ENCODE measurements around the gene TRAIP. TPM values are rescaled to one million over a fixed set of nuclear protein-coding genes. Genes with fewer than 3 reads are reported as not detected.

TRAIP gene
- total RNA-seq, 2 donors from 2014 or later, result 0.98 to 2.0 TPM

- H3K4me1 ChIP-seq, result peaks cover 0 to 13% of the 10 kb centered on the region in 2 donors
- H3K27ac ChIP-seq, result no peak overlapping the region
- TF ChIP-seq CTCF (IDR thresholded peaks at IDR 0.05), result no peak
- H3K36me3 ChIP-seq, result no peaks in the 10 kb centered on the region
- H3K27me3 ChIP-seq, result no peaks in the 10 kb centered on the region
- no peaks in the 10 kb centered on the region for H3K9me3 ChIP-seq
- H3K4me3 ChIP-seq, result no peak overlapping the region
- no peak for DNase-seq (ENCODE audit: low spot score)
These were observed 11.7 kb downstream of the TRAIP start for GRCh38 chr3:49844464-49845183.

- H3K27me3 ChIP-seq, result no peaks in the 10 kb centered on the region
- no peaks in the 10 kb centered on the region for H3K9me3 ChIP-seq
- no peak for TF ChIP-seq CTCF (IDR thresholded peaks at IDR 0.05)
- H3K36me3 ChIP-seq, result no peaks in the 10 kb centered on the region
- H3K4me3 ChIP-seq, result no peak overlapping the region
- DNase-seq (ENCODE audit: low spot score), result no peak
- peaks cover 0 to 19% of the 10 kb centered on the region in 2 donors for H3K4me1 ChIP-seq
- H3K27ac ChIP-seq, result no peak overlapping the region
These were observed 13.4 kb downstream of the TRAIP start for GRCh38 chr3:49842843-49843517.

GRCh38 chr3:49841806-49842205, 14.6 kb downstream of the TRAIP start:
- no peaks in the 10 kb centered on the region for H3K9me3 ChIP-seq
- TF ChIP-seq CTCF (IDR thresholded peaks at IDR 0.05), result no peak
- H3K36me3 ChIP-seq, result no peaks in the 10 kb centered on the region
- no peak for DNase-seq (ENCODE audit: low spot score)
- H3K27me3 ChIP-seq, result no peaks in the 10 kb centered on the region
- no peak overlapping the region for H3K27ac ChIP-seq
- no peak overlapping the region for H3K4me3 ChIP-seq
- peaks cover 0 to 19% of the 10 kb centered on the region in 2 donors for H3K4me1 ChIP-seq

- TF ChIP-seq CTCF (IDR thresholded peaks at IDR 0.05), result peak in 1 of 2 donors; percentile 56
- Histone ChIP-seq H3K27me3 (no peaks in the 10 kb centered on the region), H3K9me3 (no peaks in the 10 kb centered on the region), H3K27ac (no peak overlapping the region), H3K4me1 (peaks cover 0 to 19% of the 10 kb centered on the region in 2 donors), H3K4me3 (no peak overlapping the region), H3K36me3 (no peaks in the 10 kb centered on the region)
- no peak for DNase-seq (ENCODE audit: low spot score)
These were observed 15.2 kb downstream of the TRAIP start for GRCh38 chr3:49841126-49841696.

- no peak for DNase-seq (ENCODE audit: low spot score)
- Histone ChIP-seq H3K9me3 (no peaks in the 10 kb centered on the region), H3K36me3 (no peaks in the 10 kb centered on the region), H3K27me3 (no peaks in the 10 kb centered on the region), H3K4me1 (peaks cover 0 to 19% of the 10 kb centered on the region in 2 donors), H3K27ac (no peak overlapping the region), H3K4me3 (no peak overlapping the region)
- no peak for TF ChIP-seq CTCF (IDR thresholded peaks at IDR 0.05)
These were observed 16.0 kb downstream of the TRAIP start for GRCh38 chr3:49840388-49840787.
